ENCODE data around the gene IL16.

The IL16 gene

DNA sequence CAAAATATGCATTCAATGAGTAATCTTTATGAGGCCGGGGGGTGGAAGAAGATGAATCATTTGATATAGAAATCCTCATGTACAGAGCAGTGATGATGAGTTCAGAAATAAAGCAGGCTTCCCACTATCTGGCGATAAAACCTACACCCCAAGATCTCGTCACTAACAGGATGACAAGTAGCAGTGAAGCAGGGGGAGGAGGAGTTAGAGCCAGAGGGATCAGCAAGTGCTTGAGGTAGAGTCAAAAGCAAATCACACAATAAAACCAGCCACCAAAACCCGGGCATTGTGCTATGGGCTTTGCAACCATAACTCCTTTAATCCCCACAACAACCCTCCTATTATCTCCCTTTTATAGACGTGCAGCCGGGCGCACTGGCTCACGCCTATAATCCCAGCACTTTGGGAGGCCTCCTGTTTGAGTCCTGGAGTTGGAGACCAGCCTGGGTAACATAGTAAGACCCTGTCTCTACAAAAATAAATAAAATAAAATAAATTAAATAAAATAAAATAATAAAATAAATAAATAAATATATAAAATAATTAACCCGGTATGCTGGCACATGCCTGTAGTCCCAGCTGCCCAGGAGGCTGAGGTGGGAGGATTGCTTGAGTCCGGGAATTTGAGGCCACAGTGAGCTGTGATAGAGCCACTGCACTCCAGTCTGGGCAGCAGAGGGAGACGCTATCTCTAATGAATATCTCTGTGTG lies 74.3 kb downstream of the IL16 start:
- no peaks in the 10 kb centered on the region; the same call in 1 of the 2 replicates for H3K27me3 ChIP-seq
- no peaks in the 10 kb centered on the region for H3K36me3 ChIP-seq
- TF ChIP-seq, protein P1, sequence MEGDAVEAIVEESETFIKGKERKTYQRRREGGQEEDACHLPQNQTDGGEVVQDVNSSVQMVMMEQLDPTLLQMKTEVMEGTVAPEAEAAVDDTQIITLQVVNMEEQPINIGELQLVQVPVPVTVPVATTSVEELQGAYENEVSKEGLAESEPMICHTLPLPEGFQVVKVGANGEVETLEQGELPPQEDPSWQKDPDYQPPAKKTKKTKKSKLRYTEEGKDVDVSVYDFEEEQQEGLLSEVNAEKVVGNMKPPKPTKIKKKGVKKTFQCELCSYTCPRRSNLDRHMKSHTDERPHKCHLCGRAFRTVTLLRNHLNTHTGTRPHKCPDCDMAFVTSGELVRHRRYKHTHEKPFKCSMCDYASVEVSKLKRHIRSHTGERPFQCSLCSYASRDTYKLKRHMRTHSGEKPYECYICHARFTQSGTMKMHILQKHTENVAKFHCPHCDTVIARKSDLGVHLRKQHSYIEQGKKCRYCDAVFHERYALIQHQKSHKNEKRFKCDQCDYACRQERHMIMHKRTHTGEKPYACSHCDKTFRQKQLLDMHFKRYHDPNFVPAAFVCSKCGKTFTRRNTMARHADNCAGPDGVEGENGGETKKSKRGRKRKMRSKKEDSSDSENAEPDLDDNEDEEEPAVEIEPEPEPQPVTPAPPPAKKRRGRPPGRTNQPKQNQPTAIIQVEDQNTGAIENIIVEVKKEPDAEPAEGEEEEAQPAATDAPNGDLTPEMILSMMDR (IDR thresholded peaks at IDR 0.05; ENCODE audit: low read depth, low read length), result no peak
- no peak for DNase-seq
- no peaks in the 10 kb centered on the region for H3K4me1 ChIP-seq
- no peak overlapping the region for H3K4me3 ChIP-seq (ENCODE audit: low read depth, low read length)
- no peaks in the 10 kb centered on the region for H3K9me3 ChIP-seq

DNA sequence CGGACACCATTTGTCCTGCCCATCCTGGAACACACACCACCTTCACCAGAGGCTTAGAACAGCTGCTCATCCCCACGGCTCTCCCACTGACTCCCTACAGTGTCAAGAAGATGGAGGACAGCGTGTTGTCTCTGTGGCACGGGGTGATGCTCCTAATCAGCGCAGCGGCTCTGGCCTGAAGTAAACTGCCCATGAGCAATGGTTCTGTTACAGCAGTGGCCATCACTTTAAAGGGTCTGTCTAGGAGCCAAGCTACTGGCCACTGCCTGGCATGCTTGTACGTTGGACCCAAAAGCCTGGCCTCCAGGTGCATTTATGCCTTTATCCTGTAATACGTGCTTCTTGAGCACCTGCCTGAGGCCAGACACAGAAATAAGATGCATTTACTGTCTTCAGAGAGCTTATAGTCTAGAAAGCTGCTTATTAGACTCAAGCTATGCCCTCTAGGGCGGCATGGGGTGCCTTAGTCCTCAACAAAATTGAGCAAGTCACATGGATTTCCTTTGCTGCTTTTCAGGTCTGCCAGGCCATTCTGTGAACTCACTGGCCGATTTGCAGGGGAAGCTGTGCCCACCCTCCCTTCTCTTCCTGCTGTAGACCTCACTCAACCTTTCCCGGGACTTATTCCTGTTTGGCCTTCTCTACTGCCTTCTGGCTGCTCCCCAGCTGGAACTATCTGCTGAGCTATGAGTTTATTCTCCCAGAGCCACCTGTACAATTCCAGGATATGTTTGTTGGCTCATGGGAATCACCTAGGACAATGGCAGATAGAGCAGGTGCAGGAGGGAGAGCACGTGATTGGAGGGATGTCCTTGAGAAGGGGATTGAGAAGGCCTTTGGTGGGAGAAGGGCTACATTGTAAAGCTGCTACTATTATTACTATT lies 75.3 kb downstream of the IL16 start:
- Histone ChIP-seq H3K9me3 (no peaks in the 10 kb centered on the region), H3K4me3 (ENCODE audit: low read depth, low read length) (no peak overlapping the region), H3K4me1 (no peaks in the 10 kb centered on the region), H3K27me3 (no peaks in the 10 kb centered on the region; the same call in 1 of the 2 replicates), H3K36me3 (no peaks in the 10 kb centered on the region)
- TF ChIP-seq, protein P1 (IDR thresholded peaks at IDR 0.05; ENCODE audit: low read depth, low read length), result no peak
- DNase-seq, result no peak

DNA sequence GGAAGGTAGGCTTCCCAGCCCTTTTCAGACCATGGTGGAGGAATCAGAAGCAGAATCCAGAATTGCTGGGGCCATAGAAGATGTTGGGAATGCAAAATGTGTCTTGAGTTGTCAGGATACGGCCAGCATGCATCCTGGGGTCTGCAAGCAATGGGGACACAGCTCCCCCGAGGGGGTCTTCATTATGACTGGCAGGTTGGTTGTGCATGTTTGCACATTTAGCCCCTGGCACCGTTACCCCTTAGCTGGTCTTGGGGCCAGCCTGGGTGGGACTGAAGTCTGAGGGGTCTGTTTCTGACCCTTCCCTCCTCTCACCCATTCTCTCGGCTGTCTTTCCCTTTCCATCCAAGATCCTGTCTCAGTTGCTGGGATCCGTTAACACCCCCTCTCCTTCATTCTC lies 76.5 kb downstream of the IL16 start:
- H3K27me3 ChIP-seq, result no peaks in the 10 kb centered on the region; the same call in 1 of the 2 replicates
- H3K36me3 ChIP-seq, result no peaks in the 10 kb centered on the region
- no peaks in the 10 kb centered on the region for H3K9me3 ChIP-seq
- TF ChIP-seq, protein P1 (IDR thresholded peaks at IDR 0.05; ENCODE audit: low read depth, low read length), result no peak
- H3K4me3 ChIP-seq (ENCODE audit: low read depth, low read length), result no peak overlapping the region
- DNase-seq, result no peak
- H3K4me1 ChIP-seq, result no peaks in the 10 kb centered on the region

DNA sequence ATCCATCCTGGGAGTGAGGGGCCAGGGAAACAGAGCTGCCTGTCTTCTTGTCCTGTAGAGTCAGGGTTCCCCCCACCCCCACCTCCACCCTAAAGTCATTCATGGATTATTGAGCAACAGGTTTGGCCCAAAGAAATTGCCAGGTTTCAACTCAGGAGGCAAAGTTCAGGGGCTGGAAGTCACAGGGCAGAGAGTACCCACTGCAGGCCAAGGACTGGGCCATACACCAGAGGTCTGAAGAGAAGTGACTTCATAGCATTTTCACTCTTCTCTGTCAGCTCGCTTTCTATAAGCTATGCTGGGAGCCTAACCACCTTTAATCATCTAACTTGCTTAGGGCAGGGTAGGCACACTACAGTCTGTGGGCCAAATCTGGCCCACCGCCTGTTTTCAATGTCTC lies 77.2 kb downstream of the IL16 start:
- TF ChIP-seq, protein P1 (IDR thresholded peaks at IDR 0.05; ENCODE audit: low read depth, low read length), result no peak
- no peaks in the 10 kb centered on the region for H3K9me3 ChIP-seq
- no peaks in the 10 kb centered on the region for H3K4me1 ChIP-seq
- no peak for DNase-seq
- no peak overlapping the region for H3K4me3 ChIP-seq (ENCODE audit: low read depth, low read length)
- no peaks in the 10 kb centered on the region for H3K36me3 ChIP-seq
- no peaks in the 10 kb centered on the region; the same call in 1 of the 2 replicates for H3K27me3 ChIP-seq

DNA sequence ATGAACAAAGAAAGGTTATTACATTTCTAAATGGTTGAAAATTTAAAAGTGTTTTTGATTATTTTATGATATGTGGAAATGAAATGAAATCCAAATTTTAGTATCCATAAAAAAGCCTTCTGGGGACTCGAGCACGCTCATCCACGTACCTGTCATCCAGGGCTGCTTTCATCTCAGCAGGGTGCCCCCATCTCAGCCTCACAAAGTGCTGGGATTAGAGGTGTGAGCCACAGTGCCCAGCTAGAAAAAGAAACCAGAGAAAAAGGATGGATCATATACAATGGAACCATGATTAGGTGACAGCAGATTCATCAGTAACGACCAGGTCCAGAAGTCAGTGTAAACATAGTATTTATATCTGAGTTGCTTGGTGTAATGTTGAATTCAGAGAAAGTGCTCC lies 77.6 kb downstream of the IL16 start:
- no peak for DNase-seq
- Histone ChIP-seq H3K27me3 (no peaks in the 10 kb centered on the region; the same call in 1 of the 2 replicates), H3K36me3 (no peaks in the 10 kb centered on the region), H3K4me3 (ENCODE audit: low read depth, low read length) (no peak overlapping the region), H3K9me3 (no peaks in the 10 kb centered on the region), H3K4me1 (no peaks in the 10 kb centered on the region)
- TF ChIP-seq, protein P1 (IDR thresholded peaks at IDR 0.05; ENCODE audit: low read depth, low read length), result no peak
